ENCODE measurements around the gene RPS19BP1. TPM values are rescaled to one million over a fixed set of nuclear protein-coding genes. Genes with fewer than 3 reads are reported as not detected.

RPS19BP1 gene
- total RNA-seq, 2 donors from 2014 or later: 65.5 to 70.3 TPM

DNA sequence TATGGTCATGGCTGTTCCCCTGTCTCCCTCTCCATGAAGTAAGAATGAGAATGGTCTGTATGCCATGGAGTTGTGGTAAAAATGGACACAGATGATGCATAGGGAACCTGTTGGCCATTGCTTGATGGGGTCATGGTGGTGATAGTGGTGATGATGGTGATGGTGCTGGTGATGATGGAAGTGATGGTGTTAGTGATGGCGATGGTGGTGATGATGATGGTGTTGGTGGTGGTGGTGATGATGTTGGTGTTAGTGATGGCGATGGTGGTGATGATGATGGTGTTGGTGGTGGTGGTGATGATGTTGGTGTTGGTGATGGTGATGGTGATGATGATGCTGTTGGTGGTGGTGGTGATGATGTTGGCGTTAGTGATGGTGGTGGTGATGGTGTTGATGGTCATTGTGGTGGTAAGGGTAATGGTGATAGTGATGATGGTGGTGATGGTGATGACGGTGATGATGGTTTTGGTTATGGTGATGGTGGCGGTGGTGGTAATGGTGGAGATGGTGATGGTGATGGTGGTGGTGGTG, 32.9 kb upstream of the RPS19BP1 start:
- DNase-seq: no peak
- H3K27ac Mint-ChIP-seq: no peak overlapping the region
- WGBS, 2 experiments (ENCODE audit: insufficient coverage in 1 of 2, insufficient read length in 1 of 2): 94 to 95% methylated on average over 2 to 5 of the region's 5 CpGs
- H3K4me1 Mint-ChIP-seq: no peaks in the 10 kb centered on the region
- no peaks in the 10 kb centered on the region for H3K4me1 ChIP-seq (ENCODE audit: control insufficient read depth, insufficient read depth, low read length)
- no peak overlapping the region for H3K4me3 Mint-ChIP-seq
- H3K27me3 ChIP-seq (ENCODE audit: control insufficient read depth, insufficient read depth, low read length, poor library complexity, severe bottlenecking): peaks cover 20% of the 10 kb centered on the region
- H3K9me3 ChIP-seq (ENCODE audit: control insufficient read depth, low read length): no peaks in the 10 kb centered on the region
- H3K4me3 ChIP-seq (ENCODE audit: low read length): no peak overlapping the region
- TF ChIP-seq, protein P1, sequence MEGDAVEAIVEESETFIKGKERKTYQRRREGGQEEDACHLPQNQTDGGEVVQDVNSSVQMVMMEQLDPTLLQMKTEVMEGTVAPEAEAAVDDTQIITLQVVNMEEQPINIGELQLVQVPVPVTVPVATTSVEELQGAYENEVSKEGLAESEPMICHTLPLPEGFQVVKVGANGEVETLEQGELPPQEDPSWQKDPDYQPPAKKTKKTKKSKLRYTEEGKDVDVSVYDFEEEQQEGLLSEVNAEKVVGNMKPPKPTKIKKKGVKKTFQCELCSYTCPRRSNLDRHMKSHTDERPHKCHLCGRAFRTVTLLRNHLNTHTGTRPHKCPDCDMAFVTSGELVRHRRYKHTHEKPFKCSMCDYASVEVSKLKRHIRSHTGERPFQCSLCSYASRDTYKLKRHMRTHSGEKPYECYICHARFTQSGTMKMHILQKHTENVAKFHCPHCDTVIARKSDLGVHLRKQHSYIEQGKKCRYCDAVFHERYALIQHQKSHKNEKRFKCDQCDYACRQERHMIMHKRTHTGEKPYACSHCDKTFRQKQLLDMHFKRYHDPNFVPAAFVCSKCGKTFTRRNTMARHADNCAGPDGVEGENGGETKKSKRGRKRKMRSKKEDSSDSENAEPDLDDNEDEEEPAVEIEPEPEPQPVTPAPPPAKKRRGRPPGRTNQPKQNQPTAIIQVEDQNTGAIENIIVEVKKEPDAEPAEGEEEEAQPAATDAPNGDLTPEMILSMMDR (conservative IDR thresholded peaks at IDR 0.05): no peak
- no peaks in the 10 kb centered on the region for H3K36me3 Mint-ChIP-seq (ENCODE audit: low read depth)
- H3K9me3 Mint-ChIP-seq: no peaks in the 10 kb centered on the region
- no peak overlapping the region for H3K27ac ChIP-seq (ENCODE audit: low read depth, low read length)
- no peaks in the 10 kb centered on the region for H3K36me3 ChIP-seq (ENCODE audit: control insufficient read depth, insufficient read depth, low read length)
- H3K9ac ChIP-seq (ENCODE audit: extremely low read depth, low read length, poor library complexity, severe bottlenecking): no peak overlapping the region
- peaks cover 16% of the 10 kb centered on the region for H3K27me3 Mint-ChIP-seq (ENCODE audit: insufficient read depth)

DNA sequence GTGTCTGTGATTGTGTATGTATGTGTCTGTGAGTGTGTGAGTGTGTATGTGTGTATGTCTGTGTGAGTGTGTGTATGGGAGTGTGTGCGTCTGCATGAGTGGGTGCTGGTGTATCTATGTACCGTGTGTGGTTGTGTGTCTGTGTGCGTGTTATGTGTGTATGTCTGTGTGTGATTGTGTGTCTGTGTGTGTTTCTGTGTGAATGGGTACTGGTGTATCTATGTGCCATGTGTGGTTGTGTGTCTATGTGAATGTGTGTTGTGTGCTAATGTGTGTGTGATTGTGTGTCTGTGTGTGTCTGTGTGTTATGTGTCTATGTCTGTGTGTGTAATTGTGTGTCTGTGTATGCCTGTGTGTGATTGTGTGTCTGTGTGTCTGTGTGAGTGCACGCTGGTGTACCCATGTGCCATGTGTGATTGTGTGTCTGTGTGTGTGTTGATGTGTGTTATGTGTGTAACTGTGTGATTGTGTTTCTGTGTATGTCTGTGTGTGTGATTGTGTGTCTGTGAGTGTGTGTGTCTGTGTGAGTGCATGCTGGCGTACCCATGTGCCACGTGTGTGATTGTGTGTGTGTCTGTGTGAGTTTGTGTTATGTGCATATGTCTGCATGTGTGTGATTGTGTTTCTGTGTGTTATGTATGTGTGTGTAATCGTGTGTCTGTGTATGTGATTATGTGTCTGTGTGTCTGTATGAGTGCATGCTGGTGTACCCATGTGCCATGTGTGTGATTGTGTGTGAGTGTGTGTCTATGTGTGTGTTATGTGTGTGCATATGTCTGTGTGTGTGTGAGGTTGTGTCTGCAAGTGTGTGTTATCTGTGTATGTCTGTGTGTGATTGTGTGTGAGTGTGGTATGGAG, 31.3 kb upstream of the RPS19BP1 start:
- TF ChIP-seq, protein P1 (conservative IDR thresholded peaks at IDR 0.05): no peak
- H3K9me3 Mint-ChIP-seq: no peaks in the 10 kb centered on the region
- no peaks in the 10 kb centered on the region for H3K9me3 ChIP-seq (ENCODE audit: control insufficient read depth, low read length)
- peaks cover 3% of the 10 kb centered on the region for H3K4me1 ChIP-seq (ENCODE audit: control insufficient read depth, insufficient read depth, low read length)
- H3K27me3 Mint-ChIP-seq (ENCODE audit: insufficient read depth): peaks cover 27% of the 10 kb centered on the region
- H3K27ac Mint-ChIP-seq: no peak overlapping the region
- H3K27me3 ChIP-seq (ENCODE audit: control insufficient read depth, insufficient read depth, low read length, poor library complexity, severe bottlenecking): peaks cover 29% of the 10 kb centered on the region
- 81 to 90% methylated on average over 4 to 7 of the region's 7 CpGs for WGBS, 2 experiments (ENCODE audit: insufficient coverage in 1 of 2, insufficient read length in 1 of 2)
- H3K4me3 ChIP-seq (ENCODE audit: low read length): no peak overlapping the region
- no peak overlapping the region for H3K9ac ChIP-seq (ENCODE audit: extremely low read depth, low read length, poor library complexity, severe bottlenecking)
- H3K36me3 Mint-ChIP-seq (ENCODE audit: low read depth): no peaks in the 10 kb centered on the region
- H3K36me3 ChIP-seq (ENCODE audit: control insufficient read depth, insufficient read depth, low read length): no peaks in the 10 kb centered on the region
- no peak for DNase-seq
- peaks cover 1% of the 10 kb centered on the region for H3K4me1 Mint-ChIP-seq
- H3K4me3 Mint-ChIP-seq: no peak overlapping the region
- H3K27ac ChIP-seq (ENCODE audit: low read depth, low read length): no peak overlapping the region

DNA sequence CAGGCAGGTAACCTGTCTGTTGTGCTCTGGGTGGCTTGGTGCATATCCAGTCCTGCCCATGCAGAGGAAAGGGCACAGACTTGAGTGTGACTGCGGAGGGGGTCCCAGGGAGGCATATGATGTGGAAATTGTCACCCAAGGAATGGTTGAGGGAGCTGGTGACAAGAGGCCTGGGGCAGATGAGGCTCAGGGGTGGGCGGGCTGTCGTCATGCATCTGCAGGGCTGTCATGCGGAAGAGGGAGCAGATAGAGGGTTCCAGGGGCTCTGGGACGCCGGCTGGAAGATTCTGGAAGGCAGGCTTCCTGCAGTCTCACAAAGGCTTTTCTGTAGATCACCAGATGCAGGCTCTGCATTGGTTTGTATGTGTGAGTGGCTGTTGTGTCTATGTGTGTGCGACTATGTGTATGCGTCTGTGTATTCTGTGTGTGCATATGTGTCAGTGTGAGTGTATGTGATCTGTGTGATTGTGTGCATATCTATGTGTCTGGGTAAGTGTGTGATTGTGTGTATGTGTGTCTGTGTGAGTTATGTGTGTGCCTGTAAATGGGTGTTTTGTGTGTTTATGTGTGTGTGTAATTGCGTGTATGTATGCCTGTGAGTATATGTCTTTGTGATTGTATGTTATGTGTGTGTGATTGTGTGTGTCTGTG, 30.4 kb upstream of the RPS19BP1 start:
- H3K4me3 Mint-ChIP-seq: no peak overlapping the region
- peaks cover 32% of the 10 kb centered on the region for H3K27me3 Mint-ChIP-seq (ENCODE audit: insufficient read depth)
- H3K27me3 ChIP-seq (ENCODE audit: control insufficient read depth, insufficient read depth, low read length, poor library complexity, severe bottlenecking): peaks cover 38% of the 10 kb centered on the region
- DNase-seq: no peak
- no peak overlapping the region for H3K27ac Mint-ChIP-seq
- H3K9me3 Mint-ChIP-seq: no peaks in the 10 kb centered on the region
- peaks cover 3% of the 10 kb centered on the region for H3K4me1 ChIP-seq (ENCODE audit: control insufficient read depth, insufficient read depth, low read length)
- H3K36me3 Mint-ChIP-seq (ENCODE audit: low read depth): no peaks in the 10 kb centered on the region
- H3K9ac ChIP-seq (ENCODE audit: extremely low read depth, low read length, poor library complexity, severe bottlenecking): no peak overlapping the region
- no peak overlapping the region for H3K27ac ChIP-seq (ENCODE audit: low read depth, low read length)
- TF ChIP-seq, protein P1 (conservative IDR thresholded peaks at IDR 0.05): no peak
- H3K36me3 ChIP-seq (ENCODE audit: control insufficient read depth, insufficient read depth, low read length): no peaks in the 10 kb centered on the region
- no peak overlapping the region for H3K4me3 ChIP-seq (ENCODE audit: low read length)
- 82 to 84% methylated on average over 6 to 9 of the region's 9 CpGs for WGBS, 2 experiments (ENCODE audit: insufficient coverage in 1 of 2, insufficient read length in 1 of 2)
- no peaks in the 10 kb centered on the region for H3K9me3 ChIP-seq (ENCODE audit: control insufficient read depth, low read length)
- H3K4me1 Mint-ChIP-seq: peaks cover 6% of the 10 kb centered on the region
